ENCODE data around the gene CLTB.

- TF ChIP-seq SIN3A (IDR thresholded peaks at IDR 0.05; ENCODE audit: borderline replicate concordance, insufficient read depth, low read length) (no peak), POLR2AphosphoS5 (IDR thresholded peaks at IDR 0.05; ENCODE audit: low read depth, low read length) (no peak)
Measured at GRCh38 chr5:176409765-176410164, 6.6 kb downstream of the CLTB start.

Data from PFSK-1 (cell line).